HT1080 (cell line): ENCODE results near the gene DNM3. TPM values are rescaled to one million over a fixed set of nuclear protein-coding genes. Genes with fewer than 3 reads are reported as not detected.
A peak's percentile ranks its signal among the peaks of the same experiment; 100 is the strongest.

Experiments
- DNase-seq: peaks from one replicate; pipeline ENCODE4 v3.0.0-alpha.2; 2015; ENCODE audit warnings: low read depth
- total RNA-seq: library from RNA; depleted of rRNA; stranded (reverse); fragments of >200 nt; shearing (Covaris generic); gene quantifications from 2 replicates; pipeline ENCODE4 v1.2.3, GENCODE V29; 2014

DNM3 gene
- total RNA-seq, 1 experiment from 2014 or later = 1.8 TPM

DNA sequence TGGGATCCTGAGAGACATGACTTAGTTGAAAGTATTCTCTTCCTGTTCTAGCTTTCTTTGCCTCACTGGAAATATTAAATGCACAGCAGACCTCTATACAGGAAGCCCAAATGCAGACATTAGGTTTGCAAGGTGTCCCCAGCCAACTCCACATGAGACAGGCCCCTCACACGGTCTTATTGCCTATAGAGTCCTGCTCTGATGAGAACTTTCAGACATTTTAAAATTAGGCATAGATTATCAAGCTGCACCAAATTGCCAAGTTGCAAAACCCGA lies 327.2 kb downstream of the DNM3 start:
- DNase-seq = no peak

DNA sequence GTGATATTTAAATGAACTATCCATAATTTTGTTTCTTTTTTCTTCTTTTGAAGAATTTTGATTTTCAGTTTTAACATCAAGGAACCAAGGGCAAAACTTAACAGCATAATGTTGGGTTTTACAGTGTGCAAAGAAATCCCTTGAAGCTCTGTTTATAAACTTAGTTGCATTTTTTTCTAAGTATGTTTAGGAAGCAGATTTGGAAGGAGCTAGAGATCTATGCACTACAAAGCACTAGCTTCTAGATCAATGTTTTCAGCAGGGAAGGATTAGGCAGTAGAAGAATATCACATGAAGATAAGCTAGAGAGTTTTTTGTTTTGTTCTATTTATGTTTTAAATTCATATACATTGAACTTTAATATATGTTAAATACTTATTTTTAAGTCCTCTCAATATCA lies 328.5 kb downstream of the DNM3 start:
- DNase-seq = no peak

DNA sequence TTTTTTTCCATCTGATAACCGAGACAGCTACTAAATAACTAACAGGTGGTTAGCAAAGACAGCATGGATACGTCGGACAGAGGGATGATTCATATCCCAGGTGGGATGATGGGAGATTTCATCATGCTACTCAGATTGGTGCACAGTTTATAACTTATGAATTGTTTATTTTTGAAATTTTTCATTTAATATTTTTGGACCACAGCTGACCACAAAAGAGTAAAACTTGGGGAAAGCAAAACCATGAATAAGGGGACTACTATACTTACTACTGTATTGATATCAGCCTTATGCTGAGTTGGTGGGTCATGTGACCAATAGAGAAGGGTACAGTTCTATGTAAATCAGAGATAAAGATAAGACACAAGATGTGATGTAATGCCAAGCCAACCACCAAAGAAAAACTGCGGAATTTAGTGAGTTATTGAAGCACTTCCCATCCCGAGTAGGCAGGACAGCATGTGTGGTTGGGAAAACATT lies 331.1 kb downstream of the DNM3 start:
- no peak for DNase-seq

DNA sequence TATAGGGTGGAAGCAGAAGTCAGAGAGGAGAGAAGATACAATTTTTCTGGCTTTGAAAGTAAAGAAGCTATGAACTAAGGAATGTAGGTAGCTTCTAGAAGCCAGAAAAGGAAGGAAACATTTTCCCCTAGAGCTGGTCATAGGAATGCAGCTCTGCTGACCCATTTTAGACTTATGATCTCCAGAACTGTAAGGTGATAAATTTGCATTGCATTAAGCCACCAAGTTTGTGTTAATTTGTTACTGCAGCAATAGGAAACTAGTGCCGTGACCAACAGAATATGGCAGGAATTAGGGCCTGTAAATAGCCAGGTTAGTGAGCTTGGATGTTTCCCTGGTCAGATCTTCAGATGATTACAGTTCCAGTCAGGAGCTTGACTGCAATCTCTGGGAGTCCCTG lies 334.9 kb downstream of the DNM3 start:
- no peak for DNase-seq

DNA sequence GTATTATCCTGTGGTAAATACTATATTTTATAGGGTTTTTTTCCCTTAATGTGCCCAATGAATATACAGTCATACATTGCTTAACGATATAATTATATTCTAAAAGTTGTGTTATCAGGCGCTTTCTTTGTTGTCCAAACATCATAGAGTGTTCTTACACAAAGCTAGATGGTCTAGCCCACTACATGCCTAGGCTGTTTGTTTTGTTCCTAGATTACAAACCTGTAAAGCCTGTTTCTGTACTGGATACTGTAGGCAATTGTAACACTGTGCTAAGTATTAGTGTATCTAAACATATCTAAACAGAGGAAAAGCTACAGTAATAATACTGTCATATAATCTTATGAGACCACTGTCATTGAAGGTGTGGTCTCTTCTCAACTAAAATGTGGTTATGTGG lies 336.6 kb downstream of the DNM3 start:
- no peak for DNase-seq

DNA sequence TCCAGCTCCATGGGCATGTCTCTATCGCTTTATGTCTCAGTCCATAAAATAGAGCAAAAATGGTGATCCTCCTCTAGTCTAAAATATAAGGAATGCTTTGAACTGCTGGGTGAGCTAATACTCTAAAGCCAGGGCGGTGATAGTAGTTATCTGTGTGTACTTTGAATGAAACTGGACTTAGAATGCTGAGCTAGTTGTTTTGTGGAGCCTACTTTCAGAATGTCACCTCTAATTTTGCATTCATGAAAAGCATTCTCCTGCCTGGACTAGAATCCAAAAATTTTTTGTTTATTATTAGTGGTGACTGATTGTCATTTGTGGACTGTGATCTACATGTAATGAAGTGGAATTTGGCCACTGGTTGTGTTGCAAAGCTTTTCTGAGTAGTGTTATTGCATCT lies 337.6 kb downstream of the DNM3 start:
- no peak for DNase-seq

DNA sequence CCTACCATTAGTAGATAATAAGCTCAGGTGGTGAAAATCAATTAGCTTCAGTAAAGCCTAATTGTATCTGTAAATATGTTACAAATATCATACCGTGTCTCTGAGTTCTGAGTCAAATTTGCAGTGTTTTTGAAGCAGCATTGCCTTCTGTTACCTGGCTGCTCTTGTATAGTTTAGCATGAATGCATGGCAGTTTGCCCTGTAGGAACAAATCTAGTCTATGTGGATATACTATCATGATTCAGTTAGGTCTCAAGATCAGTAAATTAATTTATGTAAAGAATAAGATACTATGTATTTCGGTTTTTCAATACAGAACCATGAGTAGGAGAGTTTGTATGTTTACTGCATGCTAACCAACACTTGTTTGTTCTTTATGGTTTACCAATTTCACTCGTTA lies 338.6 kb downstream of the DNM3 start:
- DNase-seq = no peak

DNA sequence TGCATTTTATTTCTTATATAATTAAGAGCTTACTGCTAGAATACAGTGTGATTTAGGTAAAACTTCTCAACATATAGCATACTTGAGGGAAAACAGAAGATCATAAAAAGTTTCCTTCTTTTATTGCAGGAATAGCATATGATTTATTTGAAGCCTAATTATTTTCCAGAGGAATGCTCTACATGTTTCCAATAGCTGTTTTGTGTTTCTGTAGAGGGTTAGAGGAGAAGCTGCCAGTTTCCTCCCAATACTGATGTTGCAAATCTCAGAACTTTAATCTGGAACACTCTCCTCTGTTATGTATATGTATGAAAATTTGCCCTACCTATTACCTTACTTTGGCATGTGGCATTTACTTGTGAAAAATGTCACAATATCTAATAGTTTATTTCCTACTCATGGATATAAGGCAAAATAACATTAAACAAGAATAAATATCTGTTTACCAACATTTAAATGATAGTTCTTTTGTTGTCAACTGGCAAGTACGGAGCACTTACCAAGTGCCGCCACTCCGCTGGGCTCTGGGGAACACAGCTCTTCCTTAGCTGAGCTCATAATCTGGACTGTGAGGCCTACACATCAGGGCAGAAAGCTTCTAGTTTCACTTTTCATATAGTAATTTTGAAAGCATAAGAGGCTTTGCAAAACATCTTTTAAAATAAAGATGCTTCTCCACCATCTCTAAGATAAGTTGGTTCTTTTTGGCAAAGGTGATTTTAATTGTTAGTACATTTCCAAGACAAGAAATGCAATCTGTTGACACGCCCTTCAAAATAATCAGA lies 339.4 kb downstream of the DNM3 start:
- peak; percentile 10 for DNase-seq

DNA sequence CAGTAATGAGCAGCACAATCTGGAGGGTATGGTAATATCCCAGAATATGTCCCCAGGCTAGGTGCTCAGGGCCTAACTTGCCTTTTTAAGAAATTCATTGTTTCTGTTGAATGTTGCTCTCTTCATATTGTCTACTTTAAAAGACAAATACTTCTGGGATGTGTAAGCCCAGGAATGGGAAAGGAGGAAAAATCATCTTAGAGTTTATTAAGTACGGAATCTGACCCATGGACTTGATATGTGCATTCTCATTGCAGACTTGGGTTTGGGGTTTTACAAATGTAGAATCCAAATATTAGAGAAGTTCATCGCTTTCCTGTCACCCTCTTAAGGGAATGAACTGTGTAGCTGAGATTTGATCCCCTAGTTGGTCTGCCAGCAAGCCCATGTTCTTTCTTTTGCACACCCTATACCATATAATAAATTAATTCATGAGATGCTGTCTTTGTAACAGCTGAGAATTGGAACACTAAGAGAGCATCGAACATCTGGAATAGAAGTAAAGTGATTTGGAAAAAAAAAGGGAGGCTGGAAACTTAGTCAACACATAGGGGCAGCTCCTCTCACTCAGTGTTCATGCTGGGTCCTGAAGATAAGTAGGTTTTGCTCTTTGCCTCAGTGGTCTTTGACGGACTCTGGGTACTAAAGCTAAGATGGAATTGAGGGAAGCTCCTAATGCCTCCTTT lies 343.4 kb downstream of the DNM3 start:
- DNase-seq = no peak

DNA sequence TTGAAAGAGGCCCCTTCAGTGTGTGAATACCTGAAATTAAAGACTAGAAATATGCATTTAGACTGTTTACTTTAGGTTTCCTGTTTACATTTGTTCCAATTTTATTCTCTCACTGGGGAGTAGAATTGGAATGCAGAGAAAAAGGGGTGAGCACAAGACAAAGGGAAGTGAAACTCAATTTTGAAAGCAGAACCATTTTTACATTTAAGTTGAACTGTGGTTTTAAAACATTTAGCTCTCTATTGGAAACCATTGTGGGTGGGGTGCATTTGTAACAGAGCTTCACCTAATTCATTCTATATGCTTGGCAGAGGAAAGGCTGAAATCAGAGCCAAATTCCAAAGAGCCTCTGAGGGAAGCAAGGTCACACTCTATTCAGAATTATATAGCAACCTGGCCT lies 343.9 kb downstream of the DNM3 start:
- DNase-seq = no peak

DNA sequence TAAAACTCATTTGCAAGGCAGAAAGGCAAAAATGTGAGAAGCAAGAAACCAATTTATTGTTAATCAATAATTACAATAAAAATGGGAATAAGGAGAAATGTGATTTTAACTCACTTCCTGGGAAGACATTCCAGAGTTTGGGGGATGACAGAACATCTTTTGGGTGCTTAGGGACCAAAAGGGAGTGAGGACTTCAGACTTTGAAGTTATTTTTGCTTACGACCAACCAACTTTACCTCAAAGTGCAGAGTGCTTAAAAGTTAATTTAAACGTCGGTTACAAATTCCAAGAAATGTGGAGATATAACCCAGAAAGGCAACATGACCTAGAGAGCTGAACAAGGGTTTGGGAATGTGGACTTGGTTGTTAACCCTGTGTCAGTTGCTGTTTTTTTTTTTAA lies 344.7 kb downstream of the DNM3 start:
- no peak for DNase-seq

DNA sequence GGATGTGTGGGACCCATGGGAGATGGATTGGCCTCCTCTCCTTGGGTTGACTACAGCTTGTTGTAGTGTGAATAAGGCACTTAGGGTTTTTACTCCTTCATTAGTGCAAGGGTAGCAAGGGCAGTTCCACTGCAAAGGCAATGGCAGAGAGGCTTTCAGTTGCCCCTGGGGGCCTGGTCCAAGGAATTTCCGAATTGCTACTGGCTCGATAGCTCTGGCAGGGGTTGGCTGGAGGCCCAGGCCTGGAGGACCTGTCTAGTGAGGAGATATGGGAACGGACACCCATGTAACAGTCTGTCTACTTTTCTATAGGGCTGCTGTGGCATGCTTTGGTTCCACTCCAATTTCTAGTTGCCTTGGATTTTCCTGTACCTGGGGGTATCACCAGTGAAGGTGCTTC lies 360.3 kb downstream of the DNM3 start:
- no peak for DNase-seq

DNA sequence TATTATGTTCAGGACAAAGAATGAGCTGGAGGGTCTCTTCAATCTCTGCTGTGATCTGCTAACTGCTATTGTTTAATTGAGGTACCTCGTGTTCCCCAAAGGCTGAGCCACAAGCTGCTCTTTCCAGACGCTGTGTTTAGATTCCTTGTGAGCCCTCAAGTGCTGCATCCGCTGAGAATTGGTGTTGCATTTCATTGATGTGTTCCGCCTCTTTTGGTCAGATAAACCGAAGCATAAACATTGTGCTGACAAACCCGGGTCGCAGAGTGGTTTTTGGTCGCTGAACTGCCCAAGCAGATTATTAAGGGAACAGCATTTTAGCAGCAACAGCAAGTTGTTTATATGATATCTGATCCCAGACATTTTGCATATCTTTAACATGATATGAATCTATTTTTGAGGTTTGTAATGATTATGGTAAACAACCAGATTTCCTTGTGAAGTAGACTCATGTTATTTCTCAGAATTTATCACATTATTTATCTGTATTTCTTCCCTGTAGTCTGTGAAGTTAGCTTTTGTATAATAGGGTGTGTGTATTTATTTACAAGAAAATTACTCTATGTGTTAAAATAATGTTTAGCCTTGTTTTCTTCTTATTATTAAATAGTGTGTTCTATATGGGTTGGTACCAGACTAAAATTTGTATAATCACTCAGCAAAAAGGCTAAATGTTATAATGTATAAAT lies 362.0 kb downstream of the DNM3 start:
- DNase-seq = no peak

DNA sequence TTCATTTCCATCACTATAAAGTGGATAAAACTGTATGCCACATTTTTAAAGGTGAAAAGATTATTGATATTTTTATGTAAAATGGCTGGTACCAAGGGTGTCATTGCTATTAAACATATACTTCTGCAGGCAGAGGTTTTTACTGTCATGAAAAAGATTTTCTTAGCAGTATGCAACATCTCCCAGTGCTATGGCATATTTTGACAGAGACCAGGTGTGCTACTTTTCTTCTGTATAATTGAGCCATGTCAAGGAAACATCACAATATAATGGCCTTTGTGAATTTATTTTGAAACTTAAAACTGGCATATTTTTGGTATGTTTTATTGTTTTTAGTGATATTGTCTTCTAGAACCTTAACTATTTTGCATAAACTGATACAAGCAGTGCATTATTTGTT lies 362.6 kb downstream of the DNM3 start:
- DNase-seq = no peak

DNA sequence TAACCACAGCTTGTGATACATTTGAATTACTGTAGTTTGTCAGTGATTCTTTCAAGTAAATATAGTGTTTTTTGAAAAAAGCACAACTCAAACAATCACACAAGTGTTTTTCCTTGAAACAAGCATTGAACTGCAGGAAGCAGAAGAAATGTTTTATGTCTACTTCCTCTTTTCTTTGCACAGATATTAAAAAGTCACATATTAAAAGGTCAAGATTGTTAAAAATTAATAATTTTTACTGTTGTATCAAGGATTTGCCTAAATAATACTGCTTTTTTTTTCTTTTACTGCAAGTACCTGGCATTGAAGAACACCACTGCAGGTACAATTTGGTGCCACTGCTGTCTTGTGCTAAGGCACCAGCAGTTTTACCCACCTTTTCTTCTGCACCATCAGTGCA lies 365.0 kb downstream of the DNM3 start:
- no peak for DNase-seq

DNA sequence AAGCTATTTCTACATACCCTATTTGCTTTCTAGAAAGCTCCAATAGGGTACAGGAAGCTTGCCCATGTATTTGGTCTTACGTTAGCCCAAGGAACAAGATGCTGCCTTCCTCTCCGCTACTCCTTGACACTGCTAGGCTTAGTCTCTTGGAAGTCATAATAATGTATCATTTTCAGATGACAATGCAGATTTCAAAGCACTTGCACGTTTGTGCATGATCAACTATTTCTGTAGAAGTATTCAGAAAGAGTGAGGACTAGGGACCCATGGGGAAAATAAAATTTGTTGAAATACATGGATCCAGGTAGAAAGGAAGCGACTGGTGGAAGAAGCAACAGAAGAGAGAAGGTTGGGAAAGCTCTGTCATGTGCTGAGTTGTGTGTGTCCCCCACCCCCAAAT lies 367.3 kb downstream of the DNM3 start:
- DNase-seq = no peak

DNA sequence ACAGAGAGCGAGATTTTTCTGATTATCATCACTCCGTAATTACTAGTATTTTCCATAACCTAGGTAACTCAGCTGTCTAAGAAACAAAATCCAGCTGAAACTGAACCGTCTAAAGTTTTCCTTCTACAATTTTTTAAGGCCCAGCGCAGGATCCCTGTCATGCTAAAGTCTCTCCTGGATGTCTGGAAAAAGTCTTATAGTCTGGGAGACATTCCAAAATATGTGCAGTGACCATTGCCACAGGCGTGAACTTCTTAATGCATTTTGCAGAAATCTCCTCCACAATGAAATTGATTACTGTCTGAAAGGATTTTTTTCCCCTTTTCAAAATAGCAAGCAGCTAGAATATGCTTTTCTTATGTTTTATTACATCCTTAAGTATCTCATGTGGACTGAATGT lies 369.9 kb downstream of the DNM3 start:
- DNase-seq = no peak

DNA sequence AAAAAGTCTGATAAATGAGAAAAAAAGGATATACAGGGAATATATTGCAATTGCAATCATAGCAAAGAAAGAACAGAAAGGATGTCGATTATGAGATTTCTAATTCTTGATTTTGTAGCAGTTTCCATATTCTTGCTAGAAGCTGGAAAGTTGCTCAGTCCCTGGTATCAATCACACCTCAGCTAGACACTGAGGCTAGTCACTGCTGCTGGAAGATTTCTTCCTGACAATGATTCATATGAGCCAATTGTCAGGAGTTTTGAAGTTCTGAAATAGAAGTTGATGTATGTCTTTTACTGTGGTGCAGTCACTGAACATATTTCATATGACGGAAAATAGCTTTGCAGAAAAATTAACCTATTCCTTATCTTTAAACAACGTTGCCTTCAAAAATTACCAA lies 370.8 kb downstream of the DNM3 start:
- no peak for DNase-seq

DNA sequence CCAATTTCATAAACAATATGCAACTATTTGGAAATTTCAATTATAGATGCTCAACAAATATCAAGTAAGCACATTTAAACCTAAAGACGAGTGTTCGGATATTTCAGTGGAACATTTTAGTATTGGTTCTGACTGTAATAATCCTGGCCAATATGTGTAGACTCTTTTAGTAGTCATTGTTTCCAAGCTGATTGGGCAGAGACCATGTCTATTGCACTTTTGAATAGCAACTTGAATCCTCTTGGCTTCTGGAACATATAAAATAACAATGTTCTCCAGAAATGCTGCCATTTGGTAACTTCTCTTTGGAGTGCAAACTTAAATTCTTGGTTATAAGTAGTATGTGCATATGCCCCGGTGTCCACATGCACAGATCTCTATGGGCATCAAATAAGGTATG lies 373.7 kb downstream of the DNM3 start:
- DNase-seq = no peak

DNA sequence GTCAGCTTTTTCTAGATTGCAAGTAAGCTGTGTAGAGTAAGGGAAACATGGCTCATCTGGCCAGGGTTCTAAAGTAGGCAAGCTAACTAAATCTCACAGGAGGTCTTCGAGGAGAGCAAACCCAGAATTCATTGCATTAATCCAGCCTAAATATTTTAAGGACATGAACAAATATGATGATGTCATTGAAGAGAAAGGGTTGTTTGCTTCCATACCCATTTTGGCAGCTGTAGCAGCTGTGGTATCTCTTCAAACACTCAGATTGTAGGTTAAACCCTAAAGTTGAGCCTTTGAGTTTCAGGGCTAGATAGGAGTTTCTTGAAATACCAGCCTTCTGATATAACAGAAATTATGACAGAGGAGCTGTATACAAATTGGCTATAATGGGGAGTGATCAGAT lies 378.7 kb downstream of the DNM3 start:
- no peak for DNase-seq

DNA sequence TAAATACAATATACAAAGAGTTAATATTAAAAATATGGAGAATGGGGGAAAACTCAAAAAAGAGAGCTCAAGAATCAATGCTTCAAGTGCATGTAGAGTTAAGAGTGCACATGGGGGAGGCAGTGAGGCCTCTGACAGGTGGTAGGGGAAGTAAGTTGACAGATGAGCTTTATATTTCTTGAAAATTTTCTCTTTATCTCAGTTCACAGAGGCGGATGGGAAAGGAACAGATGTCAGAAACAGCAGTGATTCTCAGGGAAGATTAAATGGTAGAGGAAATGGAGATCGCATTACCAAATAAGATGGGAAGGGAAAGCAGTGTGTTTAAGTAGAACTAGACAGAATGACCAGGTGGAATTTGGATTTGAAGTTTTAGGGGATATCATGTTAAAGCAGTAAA lies 379.1 kb downstream of the DNM3 start:
- no peak for DNase-seq

DNA sequence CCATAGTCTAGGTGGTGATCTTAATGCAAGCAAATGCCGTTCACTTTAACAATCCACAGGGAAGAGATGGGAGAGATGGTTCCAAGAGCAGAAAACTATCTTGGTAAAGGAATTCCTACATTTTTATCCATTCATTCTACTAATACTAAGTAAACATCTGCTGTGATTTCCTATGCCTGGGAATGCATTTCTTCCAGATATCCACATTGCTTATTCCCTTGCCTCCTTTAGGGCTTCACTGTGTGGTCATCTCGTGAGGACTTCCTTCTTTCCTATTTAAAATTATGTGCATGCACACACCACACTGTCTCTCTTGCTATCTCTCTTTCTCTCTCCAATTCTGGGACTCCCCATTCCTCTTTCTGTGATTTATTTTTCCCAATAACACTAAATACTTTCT lies 380.1 kb downstream of the DNM3 start:
- DNase-seq = no peak

DNA sequence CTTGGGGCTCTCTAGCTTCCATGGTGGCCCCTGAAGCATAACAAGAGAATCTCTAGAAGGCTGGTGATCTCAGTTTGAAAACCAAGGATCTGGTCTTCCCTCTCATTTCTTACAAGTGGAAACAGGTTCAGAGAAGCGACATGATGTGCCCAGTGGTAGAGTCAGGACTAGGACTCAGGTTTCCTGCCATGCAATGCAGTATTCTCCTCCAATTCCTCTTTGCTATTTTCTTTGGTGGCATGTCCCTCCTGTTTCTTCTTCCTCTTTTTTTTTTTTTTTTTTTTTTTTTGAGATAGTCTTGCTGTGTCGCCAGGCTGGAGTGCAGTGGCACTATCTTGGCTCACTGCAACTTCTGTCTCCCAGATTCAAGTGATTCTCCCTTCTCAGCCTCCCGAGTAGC lies 383.6 kb downstream of the DNM3 start:
- DNase-seq = no peak
